Measurements from ENCODE around the gene HLA-E.
"Not testable (repeated sequence)": the region's sequence is repeated elsewhere in the genome, so short reads cannot be mapped to it uniquely, and the experiment has no call there.

Gene HLA-E

DNA sequence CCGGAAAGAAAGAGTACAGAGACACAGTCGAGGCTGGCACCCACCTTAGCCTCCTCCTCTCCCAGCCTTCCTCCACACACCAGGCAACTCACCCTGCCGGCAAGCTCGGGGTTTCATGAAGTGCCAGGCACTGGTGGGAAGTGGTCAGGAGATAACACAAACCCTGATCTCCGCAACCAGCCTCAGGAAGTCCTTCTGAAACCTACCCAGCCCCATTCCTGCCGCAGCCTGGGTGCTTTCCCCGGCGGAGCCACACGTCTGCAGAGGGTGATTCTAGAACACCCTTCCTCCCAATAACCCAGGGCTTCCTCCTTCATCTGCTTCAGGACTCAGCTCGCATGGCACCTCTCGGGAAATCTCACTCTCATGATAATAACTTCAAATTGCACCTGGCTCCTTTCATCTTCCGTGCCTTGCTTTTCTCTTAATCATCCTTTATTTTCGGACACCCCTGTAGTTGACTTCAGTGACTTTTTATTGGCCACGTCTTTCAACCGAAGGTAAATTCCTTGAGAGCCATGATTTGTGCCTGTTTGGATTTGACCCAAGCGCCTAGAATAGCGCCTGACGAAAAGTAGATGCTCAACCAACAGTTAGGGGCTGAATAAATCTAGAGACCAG lies 8.7 kb upstream of the HLA-E start:
- in situ Hi-C loops (cut with MboI; ENCODE audit: low sequenced_read_pairs) = loop anchor here (10.0 kb wide), 1 partner anchor 114 kb away; no protein-coding TSS in a partner anchor

DNA sequence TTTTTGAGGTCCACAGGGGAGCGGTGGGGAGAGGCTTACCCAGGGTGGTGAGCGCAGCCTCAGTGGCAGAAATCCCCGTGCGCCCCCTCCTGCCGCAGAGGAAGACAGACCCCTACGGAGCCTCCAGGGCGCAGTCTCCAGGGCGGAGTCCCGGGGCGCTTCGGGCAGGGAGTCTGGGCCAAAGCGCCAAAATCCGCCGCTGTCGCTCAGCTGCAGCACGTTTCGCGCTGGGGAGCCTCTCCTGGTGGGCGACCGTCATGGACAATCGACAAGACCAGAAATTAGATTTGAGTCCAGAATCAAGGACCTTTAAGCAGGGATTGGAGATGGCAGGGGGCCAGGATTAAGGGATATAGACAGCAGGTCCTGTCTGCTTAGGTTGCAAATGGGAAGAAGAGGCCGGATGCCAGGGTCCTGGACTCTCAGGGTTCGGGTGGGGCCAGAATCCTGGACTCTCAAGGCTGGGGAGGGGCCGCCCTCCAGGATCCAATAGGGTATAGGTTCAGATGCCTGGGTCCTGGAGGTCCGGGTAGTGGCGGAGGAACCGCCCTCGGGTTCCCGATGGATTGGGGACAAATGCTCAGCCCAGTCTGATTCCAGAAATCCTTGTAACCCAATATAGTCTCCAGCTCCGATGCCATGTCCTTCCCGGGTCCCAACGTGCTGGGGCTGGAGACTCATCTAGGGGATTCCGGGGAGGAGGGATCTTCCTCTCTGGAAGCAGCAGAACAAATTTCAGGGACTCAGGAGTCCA lies 7.9 kb upstream of the HLA-E start:
- in situ Hi-C loops (cut with MboI; ENCODE audit: low sequenced_read_pairs) = loop anchor here (10.0 kb wide), 1 partner anchor 113 kb away; no protein-coding TSS in a partner anchor

DNA sequence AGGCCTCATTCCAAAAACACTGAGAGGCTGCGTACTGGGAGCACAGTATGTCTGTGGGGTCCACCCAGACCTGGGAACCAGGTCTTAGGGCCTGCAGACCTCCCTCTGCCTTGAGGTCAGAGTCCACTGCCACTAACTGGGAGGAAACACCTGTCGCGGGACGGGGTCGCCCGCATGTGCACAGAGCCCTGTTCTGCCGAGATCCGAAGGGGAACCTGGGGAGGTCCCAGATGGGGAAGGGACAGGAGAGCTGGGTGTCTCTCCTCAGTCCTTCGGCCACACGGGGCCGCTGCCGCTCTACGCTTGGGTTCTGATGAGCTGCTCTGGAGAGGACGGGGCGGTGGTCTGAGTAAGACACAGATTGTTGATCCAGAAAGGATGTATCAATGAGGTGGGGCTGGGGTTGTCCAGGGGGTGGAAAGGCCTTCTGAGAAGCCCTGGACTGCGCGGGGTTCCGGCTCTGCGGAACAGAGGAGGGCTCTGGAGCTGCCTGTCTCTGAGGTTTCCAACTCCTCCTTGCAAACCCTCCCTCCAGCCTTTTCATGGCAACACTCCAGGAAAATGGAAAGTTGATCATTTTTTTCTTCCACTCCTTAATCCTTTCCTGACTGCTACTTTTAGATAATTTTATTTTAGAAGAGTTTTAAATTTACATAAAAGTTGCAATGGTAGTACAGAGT lies 7.2 kb upstream of the HLA-E start:
- in situ Hi-C loops (cut with MboI; ENCODE audit: low sequenced_read_pairs) = loop anchor here (10.0 kb wide), 1 partner anchor 113 kb away; no protein-coding TSS in a partner anchor

DNA sequence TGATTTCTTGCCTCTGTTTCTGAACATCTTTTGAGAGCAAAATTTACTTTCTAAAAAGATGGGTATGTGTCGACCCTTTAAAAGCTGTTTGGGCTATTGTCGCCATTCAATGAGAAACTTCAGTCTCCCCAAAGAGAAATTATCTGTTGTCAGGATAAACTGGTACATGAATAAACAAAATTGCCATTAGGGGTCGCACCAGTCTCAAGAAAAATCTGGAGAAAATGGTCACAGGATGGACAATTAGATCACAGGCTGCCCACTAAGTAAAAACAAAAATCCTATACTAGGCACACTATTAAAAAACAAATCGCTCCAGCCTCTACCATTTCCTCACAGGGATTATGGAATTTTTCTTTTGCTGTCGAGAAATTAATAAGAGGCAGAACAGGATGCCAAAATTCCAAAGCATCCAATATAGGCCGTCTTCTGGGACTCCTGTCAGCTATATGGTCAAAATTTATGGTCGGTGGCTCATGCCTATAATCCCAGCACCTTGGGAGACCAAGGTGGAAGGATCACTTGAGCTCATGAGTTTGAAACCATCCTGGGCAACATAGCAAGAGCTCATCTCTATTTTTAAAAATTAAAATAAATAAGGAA lies 5.5 kb upstream of the HLA-E start:
- in situ Hi-C loops (cut with MboI; ENCODE audit: low sequenced_read_pairs) = loop anchor here (10.0 kb wide), 1 partner anchor 111 kb away; no protein-coding TSS in a partner anchor

DNA sequence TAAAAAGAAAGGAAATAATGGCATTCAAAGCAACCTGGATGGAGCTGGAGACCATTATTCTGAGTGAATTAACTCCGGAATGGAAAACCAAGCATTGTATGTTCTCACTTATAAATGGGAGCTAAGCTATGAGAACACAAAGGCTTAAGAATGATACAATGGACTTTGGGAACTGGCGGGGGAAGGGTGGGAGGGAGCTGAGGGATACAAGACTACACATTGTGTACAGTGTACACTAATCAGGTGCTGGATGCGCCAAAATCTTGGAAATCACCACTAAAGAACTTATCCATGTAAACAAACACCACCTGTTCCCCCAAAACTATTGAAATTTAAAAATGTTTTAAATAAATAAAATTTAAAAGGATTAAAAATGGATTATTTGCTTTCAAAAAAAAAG lies 4.1 kb upstream of the HLA-E start:
- in situ Hi-C loops (cut with MboI; ENCODE audit: low sequenced_read_pairs) = loop anchor here (10.0 kb wide), 1 partner anchor 110 kb away; no protein-coding TSS in a partner anchor

DNA sequence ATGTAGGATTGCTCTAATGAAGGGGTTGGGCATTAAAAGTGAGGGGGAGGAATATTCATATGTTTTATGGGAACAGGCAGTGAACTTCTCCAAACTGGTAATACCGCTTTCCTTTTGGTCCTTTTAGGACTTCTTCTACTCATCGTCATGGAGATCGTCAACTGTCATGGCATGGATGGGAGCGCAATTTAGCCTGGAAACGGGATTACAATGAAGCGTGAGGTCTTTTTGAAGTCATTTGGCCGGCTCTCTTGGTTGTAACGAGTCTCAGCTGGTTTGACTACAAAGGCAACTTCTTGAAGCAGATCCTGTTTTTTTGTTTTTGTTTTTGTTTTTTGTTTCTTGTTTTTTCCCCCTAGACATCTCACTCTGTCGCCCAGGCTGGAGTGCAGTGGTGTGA lies 1.4 kb upstream of the HLA-E start:
- in situ Hi-C loops (cut with MboI; ENCODE audit: low sequenced_read_pairs) = loop anchor here (10.0 kb wide), 1 partner anchor 107 kb away; no protein-coding TSS in a partner anchor

DNA sequence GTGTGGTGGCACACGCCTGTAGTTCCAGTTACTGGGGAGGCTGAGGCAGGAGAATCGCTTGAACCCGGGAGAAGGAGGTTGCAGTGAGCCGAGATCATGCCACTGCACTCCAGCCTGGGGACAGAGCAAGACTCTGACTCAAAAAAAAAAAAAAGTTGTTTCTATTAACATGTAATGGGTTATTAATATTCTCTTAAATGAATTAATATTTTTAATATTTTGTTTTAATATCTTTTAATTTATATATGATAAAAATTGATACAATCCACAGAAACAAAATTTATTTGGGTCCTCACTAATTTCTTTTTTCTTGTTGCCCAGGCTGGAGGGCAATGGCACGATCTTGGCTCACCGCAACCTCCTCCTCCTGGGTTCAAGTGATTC lies 620 bp upstream of the HLA-E start:
- in situ Hi-C loops (cut with MboI; ENCODE audit: low sequenced_read_pairs) = loop anchor here (10.0 kb wide), 1 partner anchor 106 kb away; no protein-coding TSS in a partner anchor

DNA sequence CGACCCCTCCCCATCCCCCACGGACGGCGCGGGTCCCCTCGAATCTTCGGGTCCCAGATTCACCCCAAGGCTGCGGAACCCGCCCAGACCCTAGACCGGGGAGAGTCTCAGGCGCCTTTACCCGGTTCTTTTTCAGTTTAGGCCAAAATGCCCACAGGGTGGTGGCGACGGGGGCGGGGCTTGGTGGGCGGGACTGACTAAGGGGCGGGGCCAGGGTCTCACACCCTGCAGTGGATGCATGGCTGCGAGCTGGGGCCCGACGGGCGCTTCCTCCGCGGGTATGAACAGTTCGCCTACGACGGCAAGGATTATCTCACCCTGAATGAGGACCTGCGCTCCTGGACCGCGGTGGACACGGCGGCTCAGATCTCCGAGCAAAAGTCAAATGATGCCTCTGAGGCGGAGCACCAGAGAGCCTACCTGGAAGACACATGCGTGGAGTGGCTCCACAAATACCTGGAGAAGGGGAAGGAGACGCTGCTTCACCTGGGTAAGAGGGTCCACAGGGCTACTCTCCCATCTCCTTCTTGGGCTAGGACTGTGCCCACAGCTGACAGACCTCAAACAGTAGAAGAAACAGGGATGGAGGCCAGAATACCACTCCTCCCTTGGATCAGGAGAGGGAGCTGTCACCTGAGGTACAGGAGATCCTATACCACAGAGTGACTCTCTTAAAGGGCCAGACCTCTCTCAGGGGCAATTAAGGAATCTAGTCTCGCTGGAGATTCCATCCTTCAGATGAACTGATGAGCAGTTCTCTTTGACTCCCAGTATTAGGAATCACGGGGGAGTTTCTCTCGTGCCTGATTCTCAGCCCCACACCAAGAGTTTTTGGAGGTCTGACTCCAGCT lies 942 bp downstream of the HLA-E start:
- in situ Hi-C loops (cut with MboI; ENCODE audit: low sequenced_read_pairs) = no loop called here

DNA sequence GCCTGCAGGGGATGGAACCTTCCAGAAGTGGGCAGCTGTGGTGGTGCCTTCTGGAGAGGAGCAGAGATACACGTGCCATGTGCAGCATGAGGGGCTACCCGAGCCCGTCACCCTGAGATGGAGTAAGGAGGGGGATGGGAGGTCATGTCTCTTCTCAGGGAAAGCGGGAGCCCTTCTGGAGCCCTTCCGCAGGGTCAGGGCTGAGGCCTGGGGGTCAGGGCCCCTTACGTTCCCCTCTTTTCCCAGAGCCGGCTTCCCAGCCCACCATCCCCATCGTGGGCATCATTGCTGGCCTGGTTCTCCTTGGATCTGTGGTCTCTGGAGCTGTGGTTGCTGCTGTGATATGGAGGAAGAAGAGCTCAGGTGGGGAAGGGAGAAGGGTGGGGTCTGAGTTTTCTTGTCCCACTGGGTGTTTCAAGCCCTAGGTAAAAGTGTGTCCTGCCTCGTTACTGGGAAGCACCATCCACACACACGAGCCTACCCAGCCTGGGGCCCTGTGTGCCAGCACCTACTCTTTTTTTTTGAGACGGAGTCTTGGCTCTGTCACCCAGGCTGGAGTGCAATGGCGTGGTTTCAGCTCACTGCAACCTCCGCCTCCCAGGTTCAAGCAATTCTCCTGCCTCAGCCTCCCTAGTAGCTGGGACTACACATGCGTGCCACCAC lies 2.1 kb downstream of the HLA-E start:
- in situ Hi-C loops (cut with MboI; ENCODE audit: low sequenced_read_pairs) = not testable (repeated sequence)

DNA sequence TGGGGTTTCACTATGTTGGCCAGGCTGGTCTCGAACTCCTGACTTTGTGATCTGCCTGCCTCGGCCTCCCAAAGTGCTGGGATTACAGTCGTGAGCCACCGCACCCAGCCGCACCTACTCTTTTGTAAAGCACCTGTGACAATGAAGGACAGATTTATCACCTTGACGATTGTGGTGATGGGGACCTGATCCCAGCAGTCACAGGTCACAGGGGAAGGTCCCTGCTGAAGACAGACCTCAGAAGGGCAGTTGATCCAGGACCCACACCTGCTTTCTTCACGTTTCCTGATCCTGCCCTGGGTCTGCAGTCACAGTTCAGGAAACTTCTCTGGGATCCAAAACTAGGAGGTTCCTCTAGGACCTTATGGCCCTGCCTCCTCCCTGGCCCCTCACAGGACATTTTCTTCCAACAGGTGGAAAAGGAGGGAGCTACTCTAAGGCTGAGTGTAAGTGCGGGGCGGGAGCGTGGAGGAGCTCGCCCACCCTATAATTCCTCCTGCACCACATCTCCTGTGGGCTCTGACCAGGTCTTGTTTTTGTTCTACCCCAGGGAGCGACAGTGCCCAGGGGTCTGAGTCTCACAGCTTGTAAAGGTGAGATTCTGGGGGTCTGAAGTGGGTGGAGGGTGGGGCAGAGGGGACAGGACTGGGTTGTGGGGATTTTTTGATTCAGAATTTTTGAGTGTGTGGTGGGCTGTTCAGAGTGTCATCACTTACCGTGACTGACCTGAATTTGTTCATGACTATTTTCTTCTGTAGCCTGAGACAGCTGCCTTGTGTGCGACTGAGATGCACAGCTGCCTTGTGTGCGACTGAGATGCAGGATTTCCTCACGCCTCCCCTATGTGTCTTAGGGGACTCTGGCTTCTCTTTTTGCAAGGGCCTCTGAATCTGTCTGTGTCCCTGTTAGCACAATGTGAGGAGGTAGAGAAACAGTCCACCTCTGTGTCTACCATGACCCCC lies 3.0 kb downstream of the HLA-E start:
- in situ Hi-C loops (cut with MboI; ENCODE audit: low sequenced_read_pairs) = no loop called here

DNA sequence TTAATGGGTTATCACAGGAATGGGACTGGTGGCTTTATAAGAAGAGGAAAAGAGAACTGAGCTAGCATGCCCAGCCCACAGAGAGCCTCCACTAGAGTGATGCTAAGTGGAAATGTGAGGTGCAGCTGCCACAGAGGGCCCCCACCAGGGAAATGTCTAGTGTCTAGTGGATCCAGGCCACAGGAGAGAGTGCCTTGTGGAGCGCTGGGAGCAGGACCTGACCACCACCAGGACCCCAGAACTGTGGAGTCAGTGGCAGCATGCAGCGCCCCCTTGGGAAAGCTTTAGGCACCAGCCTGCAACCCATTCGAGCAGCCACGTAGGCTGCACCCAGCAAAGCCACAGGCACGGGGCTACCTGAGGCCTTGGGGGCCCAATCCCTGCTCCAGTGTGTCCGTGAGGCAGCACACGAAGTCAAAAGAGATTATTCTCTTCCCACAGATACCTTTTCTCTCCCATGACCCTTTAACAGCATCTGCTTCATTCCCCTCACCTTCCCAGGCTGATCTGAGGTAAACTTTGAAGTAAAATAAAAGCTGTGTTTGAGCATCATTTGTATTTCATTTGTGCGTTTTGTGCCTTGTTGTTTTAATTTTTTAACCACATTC lies 4.4 kb downstream of the HLA-E start:
- in situ Hi-C loops (cut with MboI; ENCODE audit: low sequenced_read_pairs) = no loop called here

DNA sequence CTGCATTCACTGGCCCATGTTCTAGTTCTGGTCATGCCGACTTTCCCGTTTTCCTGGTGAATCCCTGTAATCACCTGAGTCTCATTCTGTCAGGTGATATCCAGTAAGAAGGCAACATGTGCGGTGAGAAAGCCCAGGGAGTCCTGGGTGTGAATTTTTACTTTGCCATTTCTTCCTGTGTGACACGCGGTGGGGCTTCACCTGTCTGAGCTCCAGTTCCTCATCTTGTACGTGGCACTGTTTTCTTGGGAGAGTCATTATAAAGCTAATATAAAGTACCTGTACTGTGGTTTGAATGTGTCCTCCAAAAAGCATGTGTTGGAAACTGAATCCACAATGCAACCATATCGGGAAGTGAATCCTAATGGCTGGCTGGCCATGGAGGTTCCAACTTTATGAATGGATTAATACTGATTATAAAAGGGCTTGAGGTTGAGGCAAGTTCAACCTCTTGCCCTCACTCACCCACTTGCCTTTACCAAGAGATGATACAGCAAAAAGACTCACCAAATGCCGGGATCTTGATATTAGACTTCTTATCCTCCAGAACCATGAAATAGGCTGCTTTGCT lies 5.1 kb downstream of the HLA-E start:
- in situ Hi-C loops (cut with MboI; ENCODE audit: low sequenced_read_pairs) = no loop called here

DNA sequence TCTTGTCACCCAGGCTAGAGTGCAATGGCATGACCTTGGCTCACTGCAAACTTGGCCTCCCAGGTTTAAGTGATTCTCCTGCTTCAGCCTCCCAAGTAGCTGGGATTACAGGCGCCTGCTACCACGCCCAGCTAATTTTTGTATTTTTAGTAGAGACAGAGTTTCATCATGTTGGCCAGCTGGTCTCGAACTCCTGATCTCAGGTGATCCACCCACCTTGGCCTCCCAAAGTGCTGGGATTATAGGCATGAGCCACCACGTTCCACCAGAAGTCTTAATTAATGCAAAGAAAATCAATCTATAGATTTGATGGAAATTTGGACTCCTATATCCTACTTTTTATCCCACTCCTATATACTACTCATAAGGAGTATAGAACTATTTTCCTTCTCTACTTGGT lies 5.8 kb downstream of the HLA-E start:
- in situ Hi-C loops (cut with MboI; ENCODE audit: low sequenced_read_pairs) = loop anchor here (5.0 kb wide), 1 partner anchor 37 kb away; no protein-coding TSS in a partner anchor

DNA sequence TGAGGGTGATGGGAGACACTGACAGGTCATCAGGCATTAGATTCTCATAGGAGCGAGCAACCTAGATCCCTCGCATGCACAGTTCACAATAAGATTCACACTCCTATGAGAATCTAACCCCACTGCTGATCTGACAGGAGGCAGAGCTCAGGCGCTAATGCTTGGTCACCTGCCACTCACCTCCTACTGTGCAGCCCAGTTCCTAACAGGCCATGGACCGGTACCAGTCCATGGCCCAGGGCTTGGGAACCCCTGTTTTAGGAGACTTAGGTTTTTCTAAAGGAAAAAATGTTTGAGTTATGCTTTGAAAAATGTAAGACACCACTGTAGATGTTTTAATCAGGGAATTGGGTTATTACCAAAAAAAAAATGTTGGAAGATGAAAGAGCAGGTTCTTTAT lies 6.7 kb downstream of the HLA-E start:
- in situ Hi-C loops (cut with MboI; ENCODE audit: low sequenced_read_pairs) = loop anchor here (5.0 kb wide), 1 partner anchor 36 kb away; no protein-coding TSS in a partner anchor

DNA sequence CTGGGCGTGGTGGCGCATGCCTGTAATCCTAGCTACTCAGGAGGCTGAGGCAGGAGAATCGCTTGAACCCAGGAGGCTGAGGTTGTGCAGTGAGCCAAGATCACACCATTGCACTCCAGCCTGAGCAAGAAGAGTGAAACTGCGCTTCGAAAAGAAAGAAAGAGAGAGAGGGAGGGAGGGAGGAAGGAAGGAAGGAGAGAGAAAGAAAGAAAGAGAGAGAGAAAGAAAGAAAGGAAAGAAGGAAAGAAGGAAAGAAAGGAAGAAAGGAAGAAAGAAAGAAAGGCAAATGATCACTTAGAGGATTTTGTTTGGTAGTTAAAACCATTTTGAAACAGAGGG lies 7.9 kb downstream of the HLA-E start:
- in situ Hi-C loops (cut with MboI; ENCODE audit: low sequenced_read_pairs) = loop anchor here (5.0 kb wide), 1 partner anchor 35 kb away; no protein-coding TSS in a partner anchor

DNA sequence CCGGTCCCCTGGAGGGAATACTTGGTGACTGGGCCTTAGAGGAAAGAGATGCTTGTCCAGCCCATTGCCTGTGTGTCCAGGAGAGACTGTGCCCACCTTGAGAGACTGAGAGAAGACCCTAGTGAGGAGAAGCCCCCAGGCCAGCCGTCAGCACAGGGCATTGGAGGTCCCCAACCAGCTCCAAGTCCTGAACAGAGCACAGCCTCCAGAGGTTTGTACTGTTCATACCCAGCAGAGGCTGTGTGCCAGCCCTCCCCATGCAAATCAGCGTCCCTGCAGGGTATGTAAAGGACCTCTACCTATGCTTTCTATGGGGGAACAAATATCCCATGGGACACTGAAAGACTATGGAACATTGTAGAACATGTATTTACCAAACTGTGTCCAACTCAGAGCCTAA lies 8.4 kb downstream of the HLA-E start:
- in situ Hi-C loops (cut with MboI; ENCODE audit: low sequenced_read_pairs) = loop anchor here (5.0 kb wide), 1 partner anchor 35 kb away; no protein-coding TSS in a partner anchor

DNA sequence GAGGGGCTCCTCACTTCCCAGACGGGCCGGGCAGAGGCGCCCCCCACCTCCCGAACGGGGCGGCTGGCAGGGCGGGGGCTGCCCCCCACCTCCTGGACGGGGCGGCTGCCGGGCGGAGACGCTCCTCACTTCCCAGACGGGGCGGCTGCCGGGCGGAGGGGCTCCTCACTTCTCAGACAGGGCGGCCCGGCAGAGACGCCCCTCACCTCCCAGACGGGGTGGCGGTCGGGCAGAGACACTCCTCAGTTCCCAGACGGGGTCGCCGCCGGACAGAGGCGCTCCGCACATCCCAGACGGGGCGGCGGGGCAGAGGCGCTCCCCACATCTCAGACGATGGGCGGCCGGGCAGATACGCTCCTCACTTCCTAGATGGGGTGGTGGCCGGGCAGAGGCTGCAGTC lies 9.4 kb downstream of the HLA-E start:
- in situ Hi-C loops (cut with MboI; ENCODE audit: low sequenced_read_pairs) = loop anchor here (5.0 kb wide), 1 partner anchor 34 kb away; no protein-coding TSS in a partner anchor

Data from HL-60/S4 treated with phorbol 12-myristate 13-acetate at 8.2 ng/mL for 4 days and 3 days (cell line).